GM18526 (cell line): ENCODE data around the gene VAMP5.

Experiments used
- POLR2A ChIP-seq: IDR thresholded peaks from 3 replicates; pipeline ENCODE4 v1.6.1; 2011; ENCODE audit not compliant: insufficient read length; ENCODE audit errors: extremely low read depth

Gene VAMP5

GRCh38 chr2:85575739-85576138 is 8.5 kb upstream of the VAMP5 start:
- no peak for TF ChIP-seq POLR2A

- no peak for TF ChIP-seq POLR2A
These were observed 7.2 kb upstream of the VAMP5 start for GRCh38 chr2:85577063-85577385.

- peak; percentile 47 for TF ChIP-seq POLR2A
These were observed 6.6 kb upstream of the VAMP5 start, which contains the start of gene VAMP8 for GRCh38 chr2:85577386-85578242. TSS of gene VAMP8 (plus strand) at chr2:85577586. CDS start at chr2:85577647, 61 bp downstream.

- TF ChIP-seq POLR2A = no peak
These were observed 5.7 kb upstream of the VAMP5 start for GRCh38 chr2:85578243-85579180.

GRCh38 chr2:85579266-85579935 is 4.8 kb upstream of the VAMP5 start:
- no peak for TF ChIP-seq POLR2A

- no peak for TF ChIP-seq POLR2A
These were observed 4.0 kb upstream of the VAMP5 start for GRCh38 chr2:85580206-85580605.

- TF ChIP-seq POLR2A = no peak
These were observed 1.7 kb upstream of the VAMP5 start for GRCh38 chr2:85582492-85582891.

- TF ChIP-seq POLR2A = no peak
These were observed 421 bp upstream of the VAMP5 start for GRCh38 chr2:85583667-85584353.

GRCh38 chr2:85584857-85585780 is 888 bp downstream of the VAMP5 start:
- no peak for TF ChIP-seq POLR2A

GRCh38 chr2:85585781-85586105 is 1.5 kb downstream of the VAMP5 start:
- TF ChIP-seq POLR2A = no peak

GRCh38 chr2:85588236-85588635 is 4.0 kb downstream of the VAMP5 start:
- TF ChIP-seq POLR2A = no peak

- no peak for TF ChIP-seq POLR2A
These were observed 4.4 kb downstream of the VAMP5 start for GRCh38 chr2:85588645-85589044.

- TF ChIP-seq POLR2A = no peak
These were observed 5.0 kb downstream of the VAMP5 start for GRCh38 chr2:85589181-85589580.
